Measurements from ENCODE around the gene C1QTNF6.

DNA sequence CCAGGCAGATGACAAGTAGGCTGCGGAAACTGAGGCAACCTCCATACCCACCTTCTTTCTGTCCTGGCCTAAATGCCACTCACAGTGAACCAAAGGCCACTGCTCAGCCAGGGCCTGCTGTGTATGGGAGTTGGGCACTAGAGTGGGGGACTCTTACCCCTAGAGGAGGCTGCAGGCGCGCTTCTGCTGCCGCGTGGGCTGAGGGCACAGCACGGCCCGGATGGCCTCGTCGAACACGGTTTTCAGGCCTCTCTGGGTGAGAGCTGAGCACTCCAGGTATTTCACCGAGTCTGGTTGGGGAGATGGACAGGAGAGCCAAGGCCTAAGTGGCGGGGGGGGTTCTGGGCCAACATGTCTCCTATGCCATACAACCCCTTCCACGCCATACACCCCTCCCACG is 38.5 kb upstream of the C1QTNF6 start:
- no peak for TF ChIP-seq NR2C2 (IDR thresholded peaks at IDR 0.05; ENCODE audit: borderline replicate concordance, control insufficient read depth, insufficient read length, low read depth)
- TF ChIP-seq, protein P1, sequence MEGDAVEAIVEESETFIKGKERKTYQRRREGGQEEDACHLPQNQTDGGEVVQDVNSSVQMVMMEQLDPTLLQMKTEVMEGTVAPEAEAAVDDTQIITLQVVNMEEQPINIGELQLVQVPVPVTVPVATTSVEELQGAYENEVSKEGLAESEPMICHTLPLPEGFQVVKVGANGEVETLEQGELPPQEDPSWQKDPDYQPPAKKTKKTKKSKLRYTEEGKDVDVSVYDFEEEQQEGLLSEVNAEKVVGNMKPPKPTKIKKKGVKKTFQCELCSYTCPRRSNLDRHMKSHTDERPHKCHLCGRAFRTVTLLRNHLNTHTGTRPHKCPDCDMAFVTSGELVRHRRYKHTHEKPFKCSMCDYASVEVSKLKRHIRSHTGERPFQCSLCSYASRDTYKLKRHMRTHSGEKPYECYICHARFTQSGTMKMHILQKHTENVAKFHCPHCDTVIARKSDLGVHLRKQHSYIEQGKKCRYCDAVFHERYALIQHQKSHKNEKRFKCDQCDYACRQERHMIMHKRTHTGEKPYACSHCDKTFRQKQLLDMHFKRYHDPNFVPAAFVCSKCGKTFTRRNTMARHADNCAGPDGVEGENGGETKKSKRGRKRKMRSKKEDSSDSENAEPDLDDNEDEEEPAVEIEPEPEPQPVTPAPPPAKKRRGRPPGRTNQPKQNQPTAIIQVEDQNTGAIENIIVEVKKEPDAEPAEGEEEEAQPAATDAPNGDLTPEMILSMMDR (IDR thresholded peaks at IDR 0.05 in 2 of 3, conservative IDR thresholded peaks at IDR 0.05 in 1 of 3; ENCODE audit: control insufficient read depth in 2 of 3, extremely low read depth in 1 of 3, insufficient read depth in 1 of 3, low read depth in 3 of 3, low read length in 3 of 3) = no peak
- TF ChIP-seq RAD21 (IDR thresholded peaks at IDR 0.05; ENCODE audit: insufficient read depth, low read depth, low read length) = no peak
- TF ChIP-seq NR2F1 (conservative IDR thresholded peaks at IDR 0.05) = no peak
- TF ChIP-seq CREB1 (IDR thresholded peaks at IDR 0.05; ENCODE audit: low read depth) = no peak
- TF ChIP-seq SMC3 (IDR thresholded peaks at IDR 0.05; ENCODE audit: borderline replicate concordance, low read length) = no peak
- TF ChIP-seq EZH2 (IDR thresholded peaks at IDR 0.05; ENCODE audit: borderline replicate concordance, control insufficient read depth, low read depth, low read length) = no peak
- no peak for TF ChIP-seq POLR2AphosphoS2 (IDR thresholded peaks at IDR 0.05; ENCODE audit: low read depth, low read length)
- no peak for TF ChIP-seq FOS (IDR thresholded peaks at IDR 0.05; ENCODE audit: borderline replicate concordance, extremely low read depth, insufficient read length)
- TF ChIP-seq ETV6 (conservative IDR thresholded peaks at IDR 0.05 in 1 of 2, IDR thresholded peaks at IDR 0.05 in 1 of 2; ENCODE audit: borderline replicate concordance in 1 of 2, low read depth in 1 of 2) = no peak
- no peak for TF ChIP-seq SUPT20H (IDR thresholded peaks at IDR 0.05; ENCODE audit: borderline replicate concordance, control insufficient read depth, low read depth, low read length)
- TF ChIP-seq SPI1 (IDR thresholded peaks at IDR 0.05; ENCODE audit: borderline replicate concordance, insufficient read depth, low read depth, low read length) = no peak
- no peak for TF ChIP-seq POLR2A (IDR thresholded peaks at IDR 0.05; ENCODE audit: low read depth, low read length)

Data from GM12878 (cell line).